NCI-H2171 treated with DMSO at 0.1 percent for 48 hours (cell line): ENCODE measurements around the gene RBP3.

Experiments used
- DNase-seq: peaks from one replicate; lab custom pipeline; 2025; lab: John Stamatoyannopoulos, UW

RBP3 gene

GRCh38 chr10:47336387-47337134, 11.6 kb upstream of the RBP3 start:
- no peak for DNase-seq

GRCh38 chr10:47337310-47337709, 10.9 kb upstream of the RBP3 start:
- DNase-seq: no peak

- no peak for DNase-seq
These were observed 8.9 kb upstream of the RBP3 start for GRCh38 chr10:47339186-47339735.

GRCh38 chr10:47339759-47340607, 8.2 kb upstream of the RBP3 start:
- DNase-seq: no peak

- no peak for DNase-seq
These were observed 7.5 kb upstream of the RBP3 start for GRCh38 chr10:47340608-47341170.

GRCh38 chr10:47344996-47345870, 2.9 kb upstream of the RBP3 start:
- no peak for DNase-seq

- peak; percentile 87 for DNase-seq
These were observed 1.4 kb upstream of the RBP3 start for GRCh38 chr10:47346581-47347302.

- peak; percentile 29 for DNase-seq
These were observed 874 bp upstream of the RBP3 start for GRCh38 chr10:47347303-47347675.

- DNase-seq: no peak
These were observed 703 bp downstream of the RBP3 start for GRCh38 chr10:47348661-47349470.

GRCh38 chr10:47349516-47349915, 1.4 kb downstream of the RBP3 start:
- DNase-seq: no peak

- DNase-seq: no peak
These were observed 1.8 kb downstream of the RBP3 start for GRCh38 chr10:47349941-47350371.

- DNase-seq: no peak
These were observed 2.8 kb downstream of the RBP3 start for GRCh38 chr10:47350671-47351640.

- DNase-seq: no peak
These were observed 4.0 kb downstream of the RBP3 start for GRCh38 chr10:47351899-47352815.

- no peak for DNase-seq
These were observed 5.2 kb downstream of the RBP3 start for GRCh38 chr10:47353351-47353750.

GRCh38 chr10:47354165-47354564, 6.0 kb downstream of the RBP3 start:
- no peak for DNase-seq

- DNase-seq: no peak
These were observed 6.7 kb downstream of the RBP3 start for GRCh38 chr10:47354900-47355299.

- no peak for DNase-seq
These were observed 8.5 kb downstream of the RBP3 start for GRCh38 chr10:47356708-47357107.

GRCh38 chr10:47357131-47357582, 9.0 kb downstream of the RBP3 start:
- no peak for DNase-seq
